IMR-90 (cell line): ENCODE results near the gene ZNF613. TPM values are rescaled to one million over a fixed set of nuclear protein-coding genes. Genes with fewer than 3 reads are reported as not detected.
A peak's percentile ranks its signal among the peaks of the same experiment; 100 is the strongest.

Experiments
- ATAC-seq: fragments of 200-7000 bp; cut with Tn5 transposase; 2 replicates; pipeline ENCODE4 v1.9.1; 2020; ENCODE audit warnings: low read depth, mild to moderate bottlenecking, moderate library complexity
- BruUV-seq: library from RNA; stranded (reverse); fragments of 400-500 nt; replicated peaks from 2 replicates; lab custom pipeline; 2021; lab: Mats Ljungman, UMichigan
- CTCF ChIA-PET: fragments of 300-600 bp; formaldehyde crosslinking; extraction: SDS; loops from one replicate; lab custom pipeline; 2021; ENCODE audit warnings: antibody characterized with exemption; lab: Yijun Ruan, JAX
- POLR2A ChIA-PET: fragments of 300-600 bp; sonication (Branson Sonifier 250); formaldehyde crosslinking; loops from one replicate; lab custom pipeline; 2022; ENCODE audit warnings: antibody characterized with exemption; ENCODE audit not compliant: unreplicated experiment; lab: Charles Lee
- DNase-seq: peaks from one replicate; pipeline ENCODE4 v3.0.0; 2013
- H2AFZ ChIP-seq: replicated peaks from 2 replicates; pipeline ENCODE3; 2013; ENCODE audit warnings: low read length, mild to moderate bottlenecking; ENCODE audit not compliant: poor library complexity
- H2AK5ac ChIP-seq: 2 replicates; pipeline ENCODE4 v1.6.1; 2013; ENCODE audit warnings: low read depth, low read length, inconsistent platforms
- H2AK9ac ChIP-seq: replicated peaks from 2 replicates; pipeline ENCODE3; 2013; ENCODE audit warnings: mild to moderate bottlenecking, low read depth, low read length, moderate library complexity; ENCODE audit not compliant: poor library complexity
- H2BK120ac ChIP-seq: 2 replicates; pipeline ENCODE4 v1.6.1; 2013; ENCODE audit warnings: low read depth, low read length, inconsistent platforms
- H2BK15ac ChIP-seq: 3 replicates; pipeline ENCODE4 v1.6.1; 2013; ENCODE audit warnings: low read depth, low read length, inconsistent platforms
- H2BK20ac ChIP-seq: 2 replicates; pipeline ENCODE4 v1.6.1; 2013; ENCODE audit warnings: low read depth, mild to moderate bottlenecking, inconsistent platforms, low read length, moderate library complexity
- H2BK5ac ChIP-seq: 2 replicates; pipeline ENCODE4 v1.6.1; 2013; ENCODE audit warnings: mild to moderate bottlenecking, low read depth, low read length, inconsistent platforms; ENCODE audit not compliant: poor library complexity, severe bottlenecking
- H3K14ac ChIP-seq: replicated peaks from 2 replicates; pipeline ENCODE4 v1.6.1; 2013; ENCODE audit warnings: low read depth, low read length, inconsistent platforms
- H3K18ac ChIP-seq: 2 replicates; pipeline ENCODE4 v1.6.1; 2013; ENCODE audit warnings: low read depth, low read length, control low read depth
- H3K23ac ChIP-seq: 2 replicates; pipeline ENCODE4 v1.6.1; 2013; ENCODE audit warnings: low read depth, low read length, inconsistent platforms
- H3K27ac ChIP-seq: 2 replicates; pipeline ENCODE4 v1.5.1; 2013; ENCODE audit warnings: mild to moderate bottlenecking, control low read depth, low read length; ENCODE audit not compliant: insufficient read depth
- H3K27me3 ChIP-seq: 2 replicates; pipeline ENCODE4 v1.6.1; 2013; ENCODE audit warnings: low read length; ENCODE audit not compliant: control insufficient read depth, insufficient read depth
- H3K36me3 ChIP-seq: 2 replicates; pipeline ENCODE4 v1.6.1; 2013; ENCODE audit warnings: low read length, mixed read lengths; ENCODE audit not compliant: control insufficient read depth, insufficient read depth
- H3K4ac ChIP-seq: 2 replicates; pipeline ENCODE4 v1.6.1; 2013; ENCODE audit warnings: low read depth, low read length, inconsistent platforms
- H3K4me1 ChIP-seq: 2 replicates; pipeline ENCODE4 v1.6.1; 2013; ENCODE audit warnings: low read length, mixed read lengths; ENCODE audit not compliant: control insufficient read depth, insufficient read depth
- H3K4me2 ChIP-seq: 2 replicates; pipeline ENCODE4 v1.6.1; 2013; ENCODE audit warnings: low read depth, mild to moderate bottlenecking, control low read depth, low read length, moderate library complexity
- H3K4me3 ChIP-seq: 2 replicates; pipeline ENCODE4 v1.5.1; 2013; ENCODE audit warnings: low read depth, mild to moderate bottlenecking, control low read depth, low read length, moderate library complexity; ENCODE audit not compliant: insufficient read depth
- H3K56ac ChIP-seq: 2 replicates; pipeline ENCODE4 v1.6.1; 2013; ENCODE audit warnings: low read length, inconsistent platforms; ENCODE audit not compliant: insufficient read depth; ENCODE audit errors: extremely low read depth
- H3K79me1 ChIP-seq, 2 experiments: 2 replicates each; pipeline ENCODE4 v1.6.1; 2013; ENCODE audit warnings: low read length in 2 of 2, inconsistent platforms in 1 of 2, low read depth in 1 of 2
- H3K9ac ChIP-seq: 2 replicates; pipeline ENCODE4 v1.6.1; 2013; ENCODE audit warnings: low read depth, low read length, control low read depth
- H3K9me1 ChIP-seq: 2 replicates; pipeline ENCODE4 v1.6.1; 2013; ENCODE audit warnings: low read length, inconsistent platforms; ENCODE audit not compliant: insufficient read depth
- H3K9me3 ChIP-seq: 2 replicates; pipeline ENCODE4 v1.6.1; 2013; ENCODE audit warnings: low read length; ENCODE audit not compliant: control insufficient read depth, insufficient read depth
- H4K20me1 ChIP-seq: 2 replicates; pipeline ENCODE4 v1.6.1; 2013; ENCODE audit warnings: low read length, inconsistent platforms; ENCODE audit not compliant: insufficient read depth
- H4K5ac ChIP-seq: 2 replicates; pipeline ENCODE4 v1.6.1; 2013; ENCODE audit warnings: mild to moderate bottlenecking, low read depth, low read length, control low read depth
- H4K8ac ChIP-seq, 2 experiments: 2 replicates each; pipeline ENCODE4 v1.6.1; 2013; ENCODE audit warnings: low read depth in 2 of 2, low read length in 2 of 2, control low read depth in 1 of 2, inconsistent platforms in 1 of 2
- H4K91ac ChIP-seq: 2 replicates; pipeline ENCODE4 v1.6.1; 2013; ENCODE audit warnings: low read depth, low read length, inconsistent platforms; ENCODE audit not compliant: insufficient read depth
- BHLHE40 ChIP-seq: fragments of 150-350 bp; IDR thresholded peaks from 2 replicates; pipeline ENCODE4 v1.6.1; 2016; ENCODE audit warnings: mild to moderate bottlenecking, low read depth, low read length
- CEBPB ChIP-seq: IDR thresholded peaks from 2 replicates; pipeline ENCODE4 v1.6.1; 2012; ENCODE audit warnings: low read depth, low read length, improper control_type of control experiment
- POLR2A ChIP-seq: IDR thresholded peaks from 2 replicates; pipeline ENCODE4 v1.6.1; 2012; ENCODE audit warnings: mild to moderate bottlenecking, low read depth, low read length
- RCOR1 ChIP-seq: IDR thresholded peaks from 2 replicates; pipeline ENCODE4 v1.6.1; 2012; ENCODE audit warnings: mild to moderate bottlenecking, low read length, improper control_type of control experiment; ENCODE audit not compliant: insufficient replicate concordance
- USF2 ChIP-seq: fragments of 150-350 bp; IDR thresholded peaks from 2 replicates; pipeline ENCODE4 v1.6.1; 2017; ENCODE audit warnings: mild to moderate bottlenecking, antibody characterized with exemption, low read length, low read depth
- WGBS, 2 experiments: methylation state at CpG; one replicate each; pipeline versions ENCODE4 v1.1.5 to v1.1.7; 2013; ENCODE audit warnings: missing lambda C conversion rate in 2 of 2; ENCODE audit not compliant: insufficient read length in 1 of 2; ENCODE audit errors: extremely low coverage in 2 of 2; 5-methylcytosine and 5-hydroxymethylcytosine counted together
- dilution Hi-C: fragments of 300-500 bp; cut with HindIII; formaldehyde crosslinking; loops from one replicate; pipeline ENCODE4 v1.14.3; 2018; ENCODE audit warnings: low sequenced_read_pairs; ENCODE audit not compliant: unreplicated experiment
- in situ Hi-C: fragments of 300-500 bp; cut with MboI; formaldehyde crosslinking; loops from 3 replicates; pipeline ENCODE4 v1.14.3; 2019; ENCODE audit warnings: low sequenced_read_pairs, inconsistent platforms, mixed read lengths
- intact Hi-C: fragments of 100-400 bp; cut with micrococcal nuclease; formaldehyde crosslinking; loops from 2 replicates; pipeline ENCODE4 v1.10.0; 2022
- polyA plus RNA-seq, 3 experiments: library from polyadenylated mRNA; depleted of rRNA; stranded (reverse); fragments of >200 nt; gene quantifications; 2 replicates each; pipeline ENCODE4 v1.2.3, GENCODE V29; 2012; ENCODE audit warnings: low replicate concordance in 1 of 3
- total RNA-seq: library from RNA; depleted of rRNA; stranded (reverse); fragments of >200 nt; gene quantifications from 2 replicates; pipeline ENCODE4 v1.2.3, GENCODE V29; 2012

ZNF613 gene
- total and polyA plus RNA-seq, 2 of the 4 experiments (the other 2 are of a cell fraction), result 3.3 to 10.4 TPM

GRCh38 chr19:51927859-51928258 lies 587 bp downstream of the ZNF613 start:
- DNase-seq, result no peak
- peak overlapping the region; percentile 67 for H3K4me2 ChIP-seq
- H2AFZ ChIP-seq, result peak overlapping the region; percentile 94
- ATAC-seq, result no peak
- H4K91ac ChIP-seq, result no peak overlapping the region
- H2AK9ac ChIP-seq, result no peak overlapping the region
- ChIA-PET POLR2A (no interaction called here), CTCF (no interaction called here)
- in situ Hi-C loops (no loop called here), dilution Hi-C loops (no loop called here), intact Hi-C loops (loop anchor here (10.0 kb wide), 1 partner anchor 307 kb away; no protein-coding TSS in a partner anchor)
- no peak overlapping the region for H2BK5ac ChIP-seq
- peak overlapping the region; percentile 53 for H3K27ac ChIP-seq
- H2AK5ac ChIP-seq, result no peak overlapping the region
- no TSS peak for BruUV-seq
- H3K4me1 ChIP-seq, result no peaks in the 10 kb centered on the region
- H3K14ac ChIP-seq, result no peak overlapping the region
- no peaks in the 10 kb centered on the region for H3K27me3 ChIP-seq
- TF ChIP-seq POLR2A (no peak), BHLHE40 (no peak), RCOR1 (no peak), USF2 (no peak), CEBPB (0 out of 2 replicates have a peak, but pooled peaks have one; percentile 15)
- 0 out of 2 replicates have a peak overlapping the region, but pooled peaks have one; percentile 74 for H3K23ac ChIP-seq
- H4K20me1 ChIP-seq, result no peaks in the 10 kb centered on the region
- H3K79me1 ChIP-seq, result peaks cover 10 to 14% of the 10 kb centered on the region in 2 experiments
- H3K9me1 ChIP-seq, result no peaks in the 10 kb centered on the region
- peak overlapping the region; percentile 88 for H3K9ac ChIP-seq
- H2BK120ac ChIP-seq, result no peak overlapping the region
- peak overlapping the region; percentile 73 for H3K4ac ChIP-seq
- no peak overlapping the region for H2BK15ac ChIP-seq
- H2BK20ac ChIP-seq, result no peak overlapping the region
- H3K36me3 ChIP-seq, result peaks cover 9% of the 10 kb centered on the region
- peak overlapping the region; percentile 55; the same call in 1 of the 2 replicates for H4K5ac ChIP-seq
- H4K8ac ChIP-seq, result peak overlapping the region; percentile 50 to 98
- no peak overlapping the region for H3K18ac ChIP-seq
- WGBS, 2 experiments, result 40% methylated on average over 1 of the region's 13 CpGs; no CpG with 5 or more reads in 1 of the 2 experiments
- 0 out of 2 replicates have a peak overlapping the region, but pooled peaks have one; percentile 45 for H3K56ac ChIP-seq
- peak overlapping the region; percentile 76 for H3K4me3 ChIP-seq
- H3K9me3 ChIP-seq, result peaks cover 4% of the 10 kb centered on the region
